Activated B cell treated with CpG ODN at 0.5 μM for 24 hours (primary cell): Measurements from ENCODE around the gene TBC1D16. TPM values are rescaled to one million over a fixed set of nuclear protein-coding genes. Genes with fewer than 3 reads are reported as not detected.

Experiments
- ATAC-seq: fragments of 200-7000 bp; cut with Tn5 transposase; one replicate; pipeline ENCODE4 v1.10.0; 2021; ENCODE audit warnings: low read depth, mild to moderate bottlenecking, moderate library complexity
- CTCF ChIA-PET: fragments of 350-600 bp; sonication (Branson Sonifier 250); formaldehyde crosslinking; loops from one replicate; lab custom pipeline; 2021; ENCODE audit warnings: antibody characterized with exemption; lab: Charles Lee
- POLR2A ChIA-PET: fragments of 350-600 bp; sonication (Branson Sonifier 250); formaldehyde crosslinking; loops from one replicate; lab custom pipeline; 2021; ENCODE audit warnings: antibody characterized with exemption; lab: Charles Lee
- DNase-seq: peaks from one replicate; pipeline ENCODE4 v3.0.0; 2022
- H3K27ac Mint-ChIP-seq: one replicate; pipeline ENCODE4 v1.8.0; 2020; ENCODE audit warnings: mixed read lengths
- H3K27me3 Mint-ChIP-seq: one replicate; pipeline ENCODE4 v1.8.0; 2021; ENCODE audit warnings: mixed read lengths
- H3K36me3 Mint-ChIP-seq: one replicate; pipeline ENCODE4 v1.8.0; 2021; ENCODE audit warnings: low read depth, mixed read lengths
- H3K4me1 Mint-ChIP-seq: one replicate; pipeline ENCODE4 v1.8.0; 2021; ENCODE audit warnings: mixed read lengths
- H3K4me3 Mint-ChIP-seq: one replicate; pipeline ENCODE4 v1.8.0; 2020; ENCODE audit warnings: mild to moderate bottlenecking, mixed read lengths
- H3K9me3 Mint-ChIP-seq: one replicate; pipeline ENCODE4 v1.8.0; 2020; ENCODE audit warnings: mixed read lengths
- intact Hi-C: fragments of 100-400 bp; cut with micrococcal nuclease; formaldehyde crosslinking; loops from one replicate; pipeline ENCODE4 v1.15.1; 2024
- total RNA-seq: library from RNA; stranded (reverse); gene quantifications from 2 replicates; pipeline ENCODE4 v1.2.3, GENCODE V29; 2022
- TF ChIP-seq, protein P1 (sequence below): fragments of 200-600 bp; IDR thresholded peaks from one replicate; pipeline ENCODE4 v1.8.0; 2022; ENCODE audit warnings: antibody characterized with exemption, mild to moderate bottlenecking

The TBC1D16 gene
- total RNA-seq, 1 donor from 2014 or later: 2.6 TPM

DNA sequence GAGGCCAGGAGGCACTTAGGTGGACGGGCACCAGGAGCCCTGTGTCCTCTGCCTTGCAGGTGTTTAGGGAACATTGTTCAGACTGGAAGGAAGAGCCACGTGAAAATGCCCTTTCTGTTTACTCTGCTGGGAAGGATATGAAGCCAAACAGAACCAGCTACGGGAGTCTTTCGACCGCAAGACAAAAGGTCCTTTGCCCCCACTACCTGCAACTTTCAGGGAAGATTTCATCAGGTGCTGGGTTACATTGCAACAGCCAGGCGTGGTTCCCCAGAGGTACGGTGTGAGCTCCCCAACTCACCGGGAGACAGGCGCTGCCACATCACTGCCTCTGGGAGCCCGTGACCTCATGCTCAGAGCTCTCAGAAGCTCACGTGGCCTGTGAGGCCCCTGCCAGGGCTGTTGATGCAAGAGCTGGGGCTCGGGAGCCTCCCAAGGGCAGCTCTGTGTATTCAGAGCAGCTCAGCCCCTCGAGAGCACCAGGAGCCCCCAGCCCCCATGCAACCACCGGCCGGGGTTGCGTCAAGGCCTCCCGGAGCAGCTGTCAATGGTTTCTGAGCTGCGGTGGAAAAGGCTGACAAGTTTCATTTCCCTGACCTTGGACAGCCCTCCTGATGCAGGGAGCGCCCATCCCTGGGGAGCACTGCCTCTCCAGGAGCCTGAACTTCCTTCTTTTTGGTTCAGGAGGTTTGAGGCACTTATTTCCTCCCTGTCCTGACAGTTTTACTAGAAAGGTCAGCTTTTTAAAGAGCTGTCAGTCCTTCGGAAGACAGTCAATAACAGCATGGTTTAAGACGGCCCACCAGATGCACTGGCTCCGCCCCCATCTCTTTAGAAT lies 42.1 kb downstream of the TBC1D16 start:
- Mint-ChIP-seq H3K27ac (peak overlapping the region; percentile 73), H3K36me3 (no peaks in the 10 kb centered on the region), H3K9me3 (no peaks in the 10 kb centered on the region), H3K4me1 (peaks cover 53% of the 10 kb centered on the region), H3K27me3 (peaks cover 2% of the 10 kb centered on the region), H3K4me3 (peak overlapping the region; percentile 19)
- peak; percentile 37 for DNase-seq
- CTCF ChIA-PET: interaction anchor here (1.0 to 3.3 kb wide), 7 partner anchors 12 to 252 kb away, joined by 3 to 13 read pairs (median 6); no protein-coding TSS in a partner anchor
- intact Hi-C loops: no loop called here
- POLR2A ChIA-PET: interaction anchor here (0.7 to 1.6 kb wide), 7 partner anchors 13 to 197 kb away, joined by 3 to 16 read pairs (median 5); partner anchors contain the start of genes CBX4 and CBX8
- peak; percentile 9 for ATAC-seq
- TF ChIP-seq, protein P1, sequence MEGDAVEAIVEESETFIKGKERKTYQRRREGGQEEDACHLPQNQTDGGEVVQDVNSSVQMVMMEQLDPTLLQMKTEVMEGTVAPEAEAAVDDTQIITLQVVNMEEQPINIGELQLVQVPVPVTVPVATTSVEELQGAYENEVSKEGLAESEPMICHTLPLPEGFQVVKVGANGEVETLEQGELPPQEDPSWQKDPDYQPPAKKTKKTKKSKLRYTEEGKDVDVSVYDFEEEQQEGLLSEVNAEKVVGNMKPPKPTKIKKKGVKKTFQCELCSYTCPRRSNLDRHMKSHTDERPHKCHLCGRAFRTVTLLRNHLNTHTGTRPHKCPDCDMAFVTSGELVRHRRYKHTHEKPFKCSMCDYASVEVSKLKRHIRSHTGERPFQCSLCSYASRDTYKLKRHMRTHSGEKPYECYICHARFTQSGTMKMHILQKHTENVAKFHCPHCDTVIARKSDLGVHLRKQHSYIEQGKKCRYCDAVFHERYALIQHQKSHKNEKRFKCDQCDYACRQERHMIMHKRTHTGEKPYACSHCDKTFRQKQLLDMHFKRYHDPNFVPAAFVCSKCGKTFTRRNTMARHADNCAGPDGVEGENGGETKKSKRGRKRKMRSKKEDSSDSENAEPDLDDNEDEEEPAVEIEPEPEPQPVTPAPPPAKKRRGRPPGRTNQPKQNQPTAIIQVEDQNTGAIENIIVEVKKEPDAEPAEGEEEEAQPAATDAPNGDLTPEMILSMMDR: no peak

DNA sequence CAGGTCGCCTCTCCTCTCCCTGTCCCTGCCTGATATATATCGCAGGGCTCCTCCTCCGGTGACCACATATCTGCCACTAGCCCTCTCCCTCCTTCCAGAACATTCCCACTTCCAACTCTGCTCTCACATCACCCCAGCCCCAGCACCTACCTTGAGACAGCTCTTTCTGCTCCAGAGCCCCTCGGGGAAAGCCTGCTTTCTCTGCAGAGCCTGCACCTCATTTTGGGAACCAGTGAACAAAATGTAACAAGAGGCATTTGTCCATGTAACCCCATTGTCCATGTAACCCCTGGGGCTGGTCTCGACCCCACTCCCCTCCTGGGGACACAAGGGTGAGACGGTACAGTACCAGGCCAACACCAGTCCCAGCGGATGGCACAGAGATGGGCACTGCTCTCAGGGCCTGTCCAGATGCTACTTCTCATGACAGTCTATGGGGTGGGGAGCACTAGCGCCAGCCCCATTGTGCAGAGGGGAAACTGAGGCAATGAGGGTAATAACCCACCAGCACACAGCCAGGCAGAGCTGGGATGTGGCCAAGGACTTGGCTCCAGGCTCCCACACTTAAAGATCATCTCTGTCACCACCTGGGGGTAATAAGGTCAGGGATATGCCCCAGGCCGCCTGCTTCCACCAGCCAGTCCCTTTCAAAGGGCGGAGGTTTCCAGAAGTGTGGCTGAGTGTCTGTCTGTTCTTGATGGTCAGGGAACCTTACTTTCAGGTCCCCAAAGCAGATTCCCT lies 42.9 kb downstream of the TBC1D16 start:
- H3K4me3 Mint-ChIP-seq: peak overlapping the region; percentile 69
- ATAC-seq (no peak), DNase-seq (no peak)
- H3K36me3 Mint-ChIP-seq: no peaks in the 10 kb centered on the region
- TF ChIP-seq, protein P1: no peak
- ChIA-PET CTCF (interaction anchor here (1.0 to 3.3 kb wide), 8 partner anchors 13 to 251 kb away, joined by 3 to 13 read pairs (median 5); no protein-coding TSS in a partner anchor), POLR2A (interaction anchor here (1.0 to 1.6 kb wide), 6 partner anchors 14 to 189 kb away, joined by 3 to 16 read pairs (median 6); partner anchors contain the start of gene CBX4)
- H3K27ac Mint-ChIP-seq: peak overlapping the region; percentile 73
- H3K4me1 Mint-ChIP-seq: peaks cover 49% of the 10 kb centered on the region
- no peaks in the 10 kb centered on the region for H3K9me3 Mint-ChIP-seq
- H3K27me3 Mint-ChIP-seq: peaks cover 2% of the 10 kb centered on the region
- intact Hi-C loops: no loop called here

DNA sequence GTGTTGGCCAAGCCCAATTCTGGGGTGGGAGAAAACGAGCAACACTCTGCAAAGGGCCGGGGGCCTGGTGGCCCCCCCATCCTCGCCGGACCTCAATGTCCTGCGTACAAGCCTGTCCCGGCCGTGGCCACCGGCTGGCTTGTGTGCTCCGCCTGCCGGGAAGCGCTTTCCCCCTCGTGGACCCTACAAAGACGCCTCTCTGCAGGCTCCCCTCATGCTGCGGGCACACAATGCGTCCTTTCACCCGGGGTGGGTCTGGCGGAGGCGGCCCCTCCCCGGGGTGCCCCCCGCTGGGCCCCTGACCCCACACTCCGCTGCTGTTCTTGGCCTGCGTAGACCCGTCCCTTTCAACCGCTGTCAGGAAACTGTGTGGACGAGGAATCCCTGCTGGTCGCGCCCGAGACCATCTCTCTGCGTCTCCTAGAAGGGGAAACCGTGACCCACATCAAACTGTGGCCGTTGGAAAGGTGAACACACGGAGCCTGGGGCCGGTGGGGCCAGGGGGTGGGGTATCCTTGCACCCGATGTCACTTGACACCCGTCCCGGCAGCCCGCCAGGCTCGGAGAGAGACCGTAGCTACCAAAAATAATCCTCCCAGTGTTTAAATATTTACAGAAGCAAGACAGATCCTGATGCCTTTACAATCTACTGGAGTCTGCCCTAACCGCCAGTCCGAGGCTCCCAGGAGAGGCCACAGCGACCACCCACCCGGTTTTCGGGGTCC lies 43.6 kb downstream of the TBC1D16 start:
- DNase-seq (peak; percentile 34), ATAC-seq (peak; percentile 5)
- ChIA-PET CTCF (interaction anchor here (0.6 to 3.3 kb wide), 7 partner anchors 13 to 252 kb away, joined by 3 to 13 read pairs (median 3); no protein-coding TSS in a partner anchor), POLR2A (interaction anchor here (0.6 to 0.8 kb wide), 4 partner anchors 9 to 246 kb away, joined by 3 to 13 read pairs (median 4); no protein-coding TSS in a partner anchor)
- TF ChIP-seq, protein P1: no peak
- Mint-ChIP-seq H3K27ac (peak overlapping the region; percentile 53), H3K9me3 (no peaks in the 10 kb centered on the region), H3K27me3 (peaks cover 2% of the 10 kb centered on the region), H3K36me3 (no peaks in the 10 kb centered on the region), H3K4me1 (peaks cover 42% of the 10 kb centered on the region), H3K4me3 (peak overlapping the region; percentile 69)
- intact Hi-C loops: loop anchor here (1.0 kb wide), 4 partner anchors 147 to 250 kb away; no protein-coding TSS in a partner anchor

DNA sequence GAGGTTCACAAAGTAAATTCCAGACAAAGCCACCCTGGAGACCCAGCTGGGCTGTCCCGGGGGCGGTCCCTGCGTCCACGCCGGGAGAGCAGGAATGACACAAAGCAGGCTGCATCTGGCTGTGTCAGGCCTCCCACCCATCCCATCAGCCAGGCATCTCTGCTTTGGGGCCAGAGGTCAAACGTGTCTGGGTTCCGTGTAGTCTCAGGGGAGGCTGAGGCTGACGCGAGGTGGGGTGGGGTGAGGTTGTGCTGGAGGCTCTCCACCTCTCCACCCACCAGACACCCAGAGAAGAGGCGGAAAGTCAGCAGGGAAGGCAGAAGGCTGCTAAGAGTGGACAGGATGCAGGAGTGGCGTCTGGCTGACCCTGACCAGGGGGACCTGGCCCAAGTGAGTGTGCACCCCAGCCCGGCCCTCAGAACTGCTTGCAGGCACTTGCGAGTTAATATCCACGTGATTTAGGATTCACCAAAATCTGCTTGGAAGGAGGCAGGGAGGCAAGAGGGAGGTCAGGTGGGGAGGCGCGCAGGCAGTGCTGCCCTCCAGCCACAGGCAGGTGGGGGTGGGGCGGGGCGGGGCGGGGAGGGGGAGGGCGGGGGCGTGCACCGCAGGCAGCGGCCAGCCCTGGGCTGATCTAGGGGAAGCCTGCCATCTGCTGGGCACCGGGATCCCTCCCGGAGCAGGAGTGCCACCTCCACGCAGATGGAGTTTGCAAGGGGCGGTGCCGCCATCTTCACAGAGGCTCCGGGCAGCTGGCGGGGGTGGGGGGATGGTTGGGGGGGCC lies 44.3 kb downstream of the TBC1D16 start:
- no peak overlapping the region for H3K27ac Mint-ChIP-seq
- peak overlapping the region; percentile 69 for H3K4me3 Mint-ChIP-seq
- TF ChIP-seq, protein P1: no peak
- intact Hi-C loops: loop anchor here (1.0 kb wide), 4 partner anchors 146 to 249 kb away; no protein-coding TSS in a partner anchor
- peak; percentile 67 for DNase-seq
- ChIA-PET CTCF (interaction anchor here (0.6 to 3.3 kb wide), 9 partner anchors 14 to 251 kb away, joined by 3 to 13 read pairs (median 3); no protein-coding TSS in a partner anchor), POLR2A (interaction anchor here (0.6 to 0.8 kb wide), 5 partner anchors 10 to 245 kb away, joined by 3 to 13 read pairs (median 3); no protein-coding TSS in a partner anchor)
- H3K27me3 Mint-ChIP-seq: peaks cover 2% of the 10 kb centered on the region
- H3K9me3 Mint-ChIP-seq: no peaks in the 10 kb centered on the region
- ATAC-seq: peak; percentile 91
- no peaks in the 10 kb centered on the region for H3K36me3 Mint-ChIP-seq
- H3K4me1 Mint-ChIP-seq: peaks cover 35% of the 10 kb centered on the region
